Choroid plexus epithelial cell (primary cell): ENCODE results near the gene CTNNA2.

Experiments used
- DNase-seq: peaks from one replicate; pipeline ENCODE4 v3.0.0-alpha.2; 2010; ENCODE audit warnings: low read depth
- H3K4me3 ChIP-seq: 2 replicates; pipeline ENCODE4 v1.5.1; 2011; ENCODE audit warnings: low read depth, mild to moderate bottlenecking, control low read depth, low read length, moderate library complexity
- TF ChIP-seq, protein P1 (sequence below): conservative IDR thresholded peaks from 2 replicates; pipeline ENCODE4 v1.5.1; 2011; ENCODE audit warnings: low read depth, mild to moderate bottlenecking, control low read depth, inconsistent platforms, low read length, moderate library complexity

CTNNA2 gene

DNA sequence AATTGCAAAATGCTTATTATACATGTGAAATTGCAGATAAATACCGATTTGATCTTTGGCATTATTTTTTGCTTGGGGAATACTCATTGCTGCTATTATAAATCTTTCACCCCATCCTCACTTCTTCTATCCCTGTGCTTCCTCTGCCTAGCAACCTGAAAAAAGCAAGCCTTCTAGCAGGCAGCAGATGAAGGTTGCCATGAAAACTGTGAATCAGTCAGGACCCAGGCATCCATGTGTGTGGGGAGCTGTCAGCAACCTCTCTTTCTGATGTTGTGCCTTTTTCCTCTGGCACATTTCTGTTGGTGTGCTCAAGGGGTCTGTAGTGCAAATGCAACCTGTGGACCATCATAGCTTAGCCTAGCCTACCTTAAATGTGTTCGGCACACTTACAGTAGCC lies 427.5 kb downstream of the CTNNA2 start:
- DNase-seq = no peak
- TF ChIP-seq, protein P1, sequence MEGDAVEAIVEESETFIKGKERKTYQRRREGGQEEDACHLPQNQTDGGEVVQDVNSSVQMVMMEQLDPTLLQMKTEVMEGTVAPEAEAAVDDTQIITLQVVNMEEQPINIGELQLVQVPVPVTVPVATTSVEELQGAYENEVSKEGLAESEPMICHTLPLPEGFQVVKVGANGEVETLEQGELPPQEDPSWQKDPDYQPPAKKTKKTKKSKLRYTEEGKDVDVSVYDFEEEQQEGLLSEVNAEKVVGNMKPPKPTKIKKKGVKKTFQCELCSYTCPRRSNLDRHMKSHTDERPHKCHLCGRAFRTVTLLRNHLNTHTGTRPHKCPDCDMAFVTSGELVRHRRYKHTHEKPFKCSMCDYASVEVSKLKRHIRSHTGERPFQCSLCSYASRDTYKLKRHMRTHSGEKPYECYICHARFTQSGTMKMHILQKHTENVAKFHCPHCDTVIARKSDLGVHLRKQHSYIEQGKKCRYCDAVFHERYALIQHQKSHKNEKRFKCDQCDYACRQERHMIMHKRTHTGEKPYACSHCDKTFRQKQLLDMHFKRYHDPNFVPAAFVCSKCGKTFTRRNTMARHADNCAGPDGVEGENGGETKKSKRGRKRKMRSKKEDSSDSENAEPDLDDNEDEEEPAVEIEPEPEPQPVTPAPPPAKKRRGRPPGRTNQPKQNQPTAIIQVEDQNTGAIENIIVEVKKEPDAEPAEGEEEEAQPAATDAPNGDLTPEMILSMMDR = no peak
- no peak overlapping the region for H3K4me3 ChIP-seq

DNA sequence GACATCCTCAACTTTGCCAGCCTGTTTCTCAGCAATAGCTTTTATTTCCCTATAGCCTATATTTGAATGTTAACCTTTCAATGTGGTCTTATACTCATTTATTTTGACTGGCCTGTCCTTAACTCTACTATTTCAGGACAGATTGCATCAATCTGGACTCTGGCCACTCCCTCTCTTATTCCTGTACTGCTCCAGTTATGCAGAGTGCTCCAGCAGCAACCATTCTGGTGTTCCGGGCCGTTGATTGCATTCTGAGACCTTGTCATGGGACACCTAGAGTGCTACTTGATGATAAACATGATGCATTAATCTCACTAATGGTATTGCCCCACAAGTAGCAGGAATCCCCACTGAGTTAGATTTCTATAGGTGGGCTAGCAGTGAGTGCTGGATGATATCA lies 428.3 kb downstream of the CTNNA2 start:
- no peak overlapping the region for H3K4me3 ChIP-seq
- TF ChIP-seq, protein P1 = no peak
- DNase-seq = no peak

DNA sequence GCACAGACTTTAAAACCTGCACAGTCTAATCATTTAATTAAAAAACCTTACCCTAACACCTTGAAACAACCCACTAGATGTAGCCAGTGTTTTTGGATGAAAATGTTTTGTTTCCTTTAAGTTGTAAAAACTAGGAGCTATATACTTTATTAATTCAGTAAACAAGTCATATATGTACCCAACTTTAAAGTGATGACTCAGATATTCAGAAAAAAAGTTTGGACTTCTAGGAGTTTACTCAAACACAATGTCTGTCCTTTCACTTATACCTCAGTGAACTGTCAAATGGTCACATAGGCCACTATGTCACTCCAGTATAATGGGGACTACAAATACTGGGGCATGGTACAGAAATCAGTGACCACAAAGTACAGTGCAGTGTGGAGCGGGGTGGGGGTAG lies 431.4 kb downstream of the CTNNA2 start:
- no peak for DNase-seq
- TF ChIP-seq, protein P1 = no peak
- no peak overlapping the region for H3K4me3 ChIP-seq

DNA sequence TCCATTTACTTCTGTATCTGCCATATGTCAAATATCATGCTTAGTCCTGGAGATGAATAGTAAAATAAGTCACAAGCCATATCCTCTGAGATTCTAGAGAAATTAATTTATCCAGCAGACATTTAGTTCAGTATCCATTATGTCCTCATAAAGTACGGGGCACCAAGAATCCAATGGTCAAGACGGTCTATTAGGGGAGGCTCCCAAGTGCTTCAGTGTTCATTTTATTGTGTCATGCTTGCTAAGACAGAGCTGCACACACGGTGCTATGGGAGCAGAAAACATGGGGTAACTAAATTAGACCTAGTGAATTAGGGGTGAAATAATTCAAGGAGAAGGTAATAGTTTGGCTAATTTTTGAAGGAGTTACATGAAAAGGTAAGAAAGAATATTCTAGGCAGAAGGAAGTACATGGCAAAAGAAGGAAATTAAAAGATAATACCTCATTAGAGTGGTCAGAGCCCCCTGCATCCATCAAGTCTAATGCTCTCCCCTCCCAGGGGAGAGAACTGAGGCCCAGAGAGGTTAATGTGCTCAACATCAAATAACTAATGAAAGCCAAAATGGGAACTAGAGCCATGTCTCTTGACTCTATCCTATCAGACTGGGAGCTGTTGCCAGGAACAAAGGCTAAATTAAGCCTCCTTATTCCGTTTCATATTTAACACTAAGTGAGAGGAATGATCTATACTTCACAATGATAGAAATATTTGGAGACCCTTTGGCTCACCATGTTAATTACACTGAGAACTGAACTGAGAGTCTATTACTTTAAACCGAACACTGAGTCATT lies 433.0 kb downstream of the CTNNA2 start:
- no peak overlapping the region for H3K4me3 ChIP-seq
- DNase-seq = no peak
- TF ChIP-seq, protein P1 = no peak

DNA sequence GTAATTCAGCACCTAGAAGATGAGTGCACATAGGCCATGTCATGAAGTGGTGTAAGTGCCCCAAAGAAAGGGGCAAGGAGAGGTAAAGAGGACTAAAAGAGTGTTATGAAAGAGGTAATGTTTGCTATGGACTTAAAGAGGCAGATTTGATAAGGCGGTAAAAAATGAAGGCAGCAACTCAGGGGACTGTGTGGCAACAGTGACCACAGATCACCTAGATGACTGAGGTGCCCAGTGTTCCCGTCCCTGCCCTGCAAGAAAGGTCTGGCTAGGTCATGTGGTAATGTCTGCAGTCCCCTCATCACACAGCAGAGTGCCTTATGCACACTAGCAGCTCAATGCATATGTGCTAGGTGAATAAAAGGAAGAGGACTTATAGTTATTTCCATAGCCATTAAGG lies 434.9 kb downstream of the CTNNA2 start:
- no peak overlapping the region for H3K4me3 ChIP-seq
- TF ChIP-seq, protein P1 = no peak
- DNase-seq = no peak

DNA sequence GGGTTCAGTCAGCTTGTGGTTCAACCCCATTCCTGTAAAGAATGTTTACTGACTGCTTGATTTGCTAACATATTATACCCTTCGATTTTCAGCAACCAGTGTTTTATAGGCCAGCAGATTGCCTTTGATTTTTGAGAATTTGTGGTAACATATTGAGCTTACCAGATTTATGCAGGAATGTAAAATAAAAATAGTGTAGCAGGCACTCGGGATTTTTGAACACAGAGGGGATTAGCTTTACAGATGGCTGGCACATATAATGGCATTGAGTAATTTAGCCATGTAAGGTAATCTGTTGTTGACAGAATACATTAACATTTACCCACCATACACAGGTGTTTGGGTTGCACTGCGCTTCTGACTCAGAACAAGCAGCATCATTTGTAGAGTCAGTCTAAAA lies 437.7 kb downstream of the CTNNA2 start:
- TF ChIP-seq, protein P1 = no peak
- H3K4me3 ChIP-seq = no peak overlapping the region
- no peak for DNase-seq

DNA sequence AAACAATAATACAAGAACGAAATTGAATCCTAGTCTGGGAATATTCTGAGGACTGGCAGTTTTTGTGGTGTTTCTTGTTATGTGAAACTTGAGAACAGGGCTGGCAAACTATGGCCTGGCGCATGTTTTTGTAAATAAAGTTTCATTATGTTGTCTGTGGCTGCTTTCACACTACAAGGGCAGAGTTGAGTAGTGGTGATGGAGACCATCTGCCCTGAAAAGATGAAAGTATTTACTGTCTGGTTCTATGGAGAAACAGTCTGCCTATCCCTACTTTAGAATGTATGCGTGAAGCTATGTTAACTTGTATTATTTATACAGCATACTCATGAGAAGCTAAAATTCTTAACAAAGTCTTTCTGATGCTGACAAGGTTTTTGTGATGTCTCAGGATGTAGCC lies 439.8 kb downstream of the CTNNA2 start:
- DNase-seq = no peak
- TF ChIP-seq, protein P1 = no peak
- H3K4me3 ChIP-seq = no peak overlapping the region
